K562 (cell line): ENCODE data around the gene CCDC47. TPM values are rescaled to one million over a fixed set of nuclear protein-coding genes. Genes with fewer than 3 reads are reported as not detected.

Experiments
- BMI1 ChIP-seq: fragments of 150-350 bp; IDR thresholded peaks from 2 replicates; pipeline ENCODE4 v1.6.1; 2014; ENCODE audit warnings: low read length
- BRD9 ChIP-seq: fragments of 450-650 bp; IDR thresholded peaks from 2 replicates; pipeline ENCODE4 v1.6.1; 2018; ENCODE audit warnings: low read depth; ENCODE audit not compliant: partially characterized antibody
- DACH1 ChIP-seq: fragments of 450-650 bp; IDR thresholded peaks from 2 replicates; pipeline ENCODE4 v1.6.1; 2018; ENCODE audit not compliant: partially characterized antibody
- GABPA ChIP-seq: fragments of 200-800 bp; sonication (Bioruptor generic); conservative IDR thresholded peaks from 2 replicates; pipeline ENCODE4 v1.6.1; 2016; ENCODE audit warnings: low read depth, missing genetic modification characterization, missing compliant biosample characterization
- NCOA1 ChIP-seq: fragments of 450-650 bp; IDR thresholded peaks from 2 replicates; pipeline ENCODE4 v1.6.1; 2016; ENCODE audit warnings: low read depth
- NFIC ChIP-seq: fragments of 450-650 bp; IDR thresholded peaks from 2 replicates; pipeline ENCODE4 v1.6.1; 2017; ENCODE audit warnings: mild to moderate bottlenecking, inconsistent platforms
- PCBP2 ChIP-seq: fragments of 200-400 bp; formaldehyde crosslinking; IDR thresholded peaks from 2 replicates; pipeline ENCODE4 v1.6.1; 2018; ENCODE audit warnings: low read length, low read depth, mild to moderate bottlenecking, moderate library complexity; ENCODE audit not compliant: poor library complexity, severe bottlenecking
- POLR2A ChIP-seq: fragments of 450-650 bp; conservative IDR thresholded peaks from 2 replicates; pipeline ENCODE4 v1.6.1; 2016
- POLR2G ChIP-seq: fragments of 200-400 bp; formaldehyde crosslinking; IDR thresholded peaks from 2 replicates; pipeline ENCODE4 v1.6.1; 2017; ENCODE audit warnings: low read depth, mild to moderate bottlenecking, antibody characterized with exemption, low read length, moderate library complexity
- SIRT6 ChIP-seq: IDR thresholded peaks from one replicate; pipeline ENCODE4 v1.6.1; 2012; ENCODE audit warnings: low read depth, mild to moderate bottlenecking, control low read depth, inconsistent platforms, low read length, moderate library complexity
- SMAD3 ChIP-seq: fragments of 450-650 bp; formaldehyde crosslinking; conservative IDR thresholded peaks from 2 replicates; pipeline ENCODE4 v1.4.0; 2020; ENCODE audit warnings: mild to moderate bottlenecking
- SPI1 ChIP-seq: IDR thresholded peaks from 2 replicates; pipeline ENCODE4 v1.6.1; 2011; ENCODE audit warnings: low read depth, low read length, control low read depth, borderline replicate concordance
- ZNF551 ChIP-seq: fragments of 250-450 bp; sonication (Bioruptor Pico); IDR thresholded peaks from 2 replicates; pipeline ENCODE4 v1.5.0; 2021; ENCODE audit warnings: mild to moderate bottlenecking, moderate library complexity
- ZNF830 ChIP-seq: fragments of 250-450 bp; sonication (Bioruptor Pico); IDR thresholded peaks from 2 replicates; pipeline ENCODE4 v1.5.0; 2021; ENCODE audit warnings: mild to moderate bottlenecking
- polyA plus RNA-seq, 8 experiments: library from polyadenylated mRNA; depleted of rRNA in 4 of 8; stranded (reverse) in 5 of 8; unstranded in 3 of 8; fragments of >200 nt; fragmentation: Nextera tagmentation in 2 of 8; fragmentation: Illumina TruSeq in 1 of 8; extraction: Ambion mirVana in 2 of 8; extraction: Trizol in 1 of 8; gene quantifications; 2 replicates each; pipeline versions ENCODE4 v1.2.1 to v1.2.3, GENCODE V29; 2011 to 2014; ENCODE audit warnings: inconsistent platforms in 1 of 8, missing spikeins in 1 of 8
- total RNA-seq, 7 experiments: library from RNA; depleted of rRNA in 6 of 7; stranded (reverse); fragments of >200 nt in 6 of 7; fragmentation: Illumina TruSeq in 2 of 7; extraction: Trizol in 2 of 7; gene quantifications; 2 replicates each; pipeline versions ENCODE4 v1.2.1 to v1.2.3, GENCODE V29; 2011 to 2021; ENCODE audit warnings: low replicate concordance in 1 of 7
- TF ChIP-seq, protein P1 (sequence below): fragments of 150-350 bp; IDR thresholded peaks from 2 replicates; pipeline ENCODE4 v1.6.1; 2014; ENCODE audit warnings: low read depth, mild to moderate bottlenecking, low read length, borderline replicate concordance
- TF ChIP-seq, protein P2 (sequence below): fragments of 250-450 bp; sonication (Bioruptor Pico); IDR thresholded peaks from 2 replicates; pipeline ENCODE4 v1.4.0; 2020
- TF ChIP-seq, protein P3 (sequence below), 2 experiments: IDR thresholded peaks; 2 replicates each; pipeline ENCODE4 v1.6.1; 2012; ENCODE audit warnings: improper control_type of control experiment in 2 of 2, low read depth in 2 of 2, low read length in 2 of 2, borderline replicate concordance in 1 of 2
- TF ChIP-seq, protein P4 (sequence below): fragments of 200-400 bp; formaldehyde crosslinking; IDR thresholded peaks from 2 replicates; pipeline ENCODE4 v1.6.1; 2017; ENCODE audit warnings: mild to moderate bottlenecking, low read depth, low read length, moderate library complexity

CCDC47 gene
- total and polyA plus RNA-seq, 9 of the 15 experiments (the other 6 are each of a cell fraction or from before 2014, with no cell fraction given): 15.5 to 162 (median 122) TPM

DNA sequence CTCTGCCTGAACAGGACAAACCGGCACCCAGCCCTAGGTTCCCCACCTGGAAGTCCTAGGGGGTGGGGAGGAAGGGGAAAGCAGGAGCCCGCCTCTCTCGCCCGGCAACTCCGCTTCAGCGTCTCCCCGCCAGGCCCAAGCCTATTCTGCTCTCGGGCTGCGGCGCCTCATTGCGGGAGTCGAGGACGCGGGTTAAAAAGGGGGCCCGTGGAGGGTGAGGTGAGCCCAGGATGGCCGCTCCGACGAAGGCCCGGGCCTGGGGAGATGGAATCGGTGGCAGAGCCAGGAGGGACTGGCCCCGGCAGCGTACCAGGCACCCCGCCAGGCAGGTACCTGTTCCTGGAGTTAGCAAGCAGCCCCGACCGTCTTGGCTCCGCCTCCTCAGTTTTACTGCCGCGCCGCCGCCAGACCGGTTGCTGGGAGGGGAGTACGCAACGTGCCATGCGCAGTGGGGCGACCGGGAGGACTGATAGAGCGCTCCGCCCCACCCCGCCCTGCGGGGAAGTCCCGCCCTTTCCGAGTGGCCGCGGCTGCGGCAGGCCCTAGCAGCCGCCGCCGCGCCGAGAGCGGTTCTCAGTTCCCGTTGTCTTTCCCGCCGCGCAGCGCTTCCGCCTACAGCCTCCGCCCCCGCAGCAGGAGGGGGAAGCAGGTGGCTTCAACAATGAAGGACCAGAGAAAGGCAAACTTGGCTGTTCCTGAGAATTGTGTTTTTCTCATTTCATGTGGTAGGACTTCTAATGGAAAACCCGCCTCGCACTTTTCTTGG, 31.8 kb downstream of the CCDC47 start, which contains the start of gene STRADA (continued):
- TF ChIP-seq SMAD3: 0 out of 2 replicates have a peak, but pooled peaks have one; percentile 49
- TF ChIP-seq ZNF830 (CRISPR knock-in tag): 0 out of 2 replicates have a peak, but pooled peaks have one; percentile 67
- TF ChIP-seq PCBP2: no peak
- peak; percentile 90 for TF ChIP-seq GABPA (tag)
- TF ChIP-seq NFIC: peak; percentile 56; the same call in 1 of the 2 replicates
- peak; percentile 88 for TF ChIP-seq POLR2A
- TF ChIP-seq, protein P1, sequence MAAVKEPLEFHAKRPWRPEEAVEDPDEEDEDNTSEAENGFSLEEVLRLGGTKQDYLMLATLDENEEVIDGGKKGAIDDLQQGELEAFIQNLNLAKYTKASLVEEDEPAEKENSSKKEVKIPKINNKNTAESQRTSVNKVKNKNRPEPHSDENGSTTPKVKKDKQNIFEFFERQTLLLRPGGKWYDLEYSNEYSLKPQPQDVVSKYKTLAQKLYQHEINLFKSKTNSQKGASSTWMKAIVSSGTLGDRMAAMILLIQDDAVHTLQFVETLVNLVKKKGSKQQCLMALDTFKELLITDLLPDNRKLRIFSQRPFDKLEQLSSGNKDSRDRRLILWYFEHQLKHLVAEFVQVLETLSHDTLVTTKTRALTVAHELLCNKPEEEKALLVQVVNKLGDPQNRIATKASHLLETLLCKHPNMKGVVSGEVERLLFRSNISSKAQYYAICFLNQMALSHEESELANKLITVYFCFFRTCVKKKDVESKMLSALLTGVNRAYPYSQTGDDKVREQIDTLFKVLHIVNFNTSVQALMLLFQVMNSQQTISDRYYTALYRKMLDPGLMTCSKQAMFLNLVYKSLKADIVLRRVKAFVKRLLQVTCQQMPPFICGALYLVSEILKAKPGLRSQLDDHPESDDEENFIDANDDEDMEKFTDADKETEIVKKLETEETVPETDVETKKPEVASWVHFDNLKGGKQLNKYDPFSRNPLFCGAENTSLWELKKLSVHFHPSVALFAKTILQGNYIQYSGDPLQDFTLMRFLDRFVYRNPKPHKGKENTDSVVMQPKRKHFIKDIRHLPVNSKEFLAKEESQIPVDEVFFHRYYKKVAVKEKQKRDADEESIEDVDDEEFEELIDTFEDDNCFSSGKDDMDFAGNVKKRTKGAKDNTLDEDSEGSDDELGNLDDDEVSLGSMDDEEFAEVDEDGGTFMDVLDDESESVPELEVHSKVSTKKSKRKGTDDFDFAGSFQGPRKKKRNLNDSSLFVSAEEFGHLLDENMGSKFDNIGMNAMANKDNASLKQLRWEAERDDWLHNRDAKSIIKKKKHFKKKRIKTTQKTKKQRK: no peak
- TF ChIP-seq BMI1: no peak
- TF ChIP-seq NCOA1: peak; percentile 61
- TF ChIP-seq DACH1: no peak
- TF ChIP-seq SPI1: peak; percentile 76
- TF ChIP-seq ZNF551 (CRISPR knock-in tag): no peak
- TF ChIP-seq, protein P2, sequence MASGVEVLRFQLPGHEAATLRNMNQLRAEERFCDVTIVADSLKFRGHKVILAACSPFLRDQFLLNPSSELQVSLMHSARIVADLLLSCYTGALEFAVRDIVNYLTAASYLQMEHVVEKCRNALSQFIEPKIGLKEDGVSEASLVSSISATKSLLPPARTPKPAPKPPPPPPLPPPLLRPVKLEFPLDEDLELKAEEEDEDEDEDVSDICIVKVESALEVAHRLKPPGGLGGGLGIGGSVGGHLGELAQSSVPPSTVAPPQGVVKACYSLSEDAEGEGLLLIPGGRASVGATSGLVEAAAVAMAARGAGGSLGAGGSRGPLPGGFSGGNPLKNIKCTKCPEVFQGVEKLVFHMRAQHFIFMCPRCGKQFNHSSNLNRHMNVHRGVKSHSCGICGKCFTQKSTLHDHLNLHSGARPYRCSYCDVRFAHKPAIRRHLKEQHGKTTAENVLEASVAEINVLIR (CRISPR knock-in tag): no peak
- TF ChIP-seq, protein P3, sequence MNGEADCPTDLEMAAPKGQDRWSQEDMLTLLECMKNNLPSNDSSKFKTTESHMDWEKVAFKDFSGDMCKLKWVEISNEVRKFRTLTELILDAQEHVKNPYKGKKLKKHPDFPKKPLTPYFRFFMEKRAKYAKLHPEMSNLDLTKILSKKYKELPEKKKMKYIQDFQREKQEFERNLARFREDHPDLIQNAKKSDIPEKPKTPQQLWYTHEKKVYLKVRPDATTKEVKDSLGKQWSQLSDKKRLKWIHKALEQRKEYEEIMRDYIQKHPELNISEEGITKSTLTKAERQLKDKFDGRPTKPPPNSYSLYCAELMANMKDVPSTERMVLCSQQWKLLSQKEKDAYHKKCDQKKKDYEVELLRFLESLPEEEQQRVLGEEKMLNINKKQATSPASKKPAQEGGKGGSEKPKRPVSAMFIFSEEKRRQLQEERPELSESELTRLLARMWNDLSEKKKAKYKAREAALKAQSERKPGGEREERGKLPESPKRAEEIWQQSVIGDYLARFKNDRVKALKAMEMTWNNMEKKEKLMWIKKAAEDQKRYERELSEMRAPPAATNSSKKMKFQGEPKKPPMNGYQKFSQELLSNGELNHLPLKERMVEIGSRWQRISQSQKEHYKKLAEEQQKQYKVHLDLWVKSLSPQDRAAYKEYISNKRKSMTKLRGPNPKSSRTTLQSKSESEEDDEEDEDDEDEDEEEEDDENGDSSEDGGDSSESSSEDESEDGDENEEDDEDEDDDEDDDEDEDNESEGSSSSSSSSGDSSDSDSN (IDR thresholded peaks at IDR 0.05; ENCODE audit: borderline replicate concordance in 1 of 2, low read depth in 2 of 2, low read length in 2 of 2): no peak
- no peak for TF ChIP-seq BRD9
- peak; percentile 97 for TF ChIP-seq POLR2G
- no peak for TF ChIP-seq SIRT6
- TF ChIP-seq, protein P4, sequence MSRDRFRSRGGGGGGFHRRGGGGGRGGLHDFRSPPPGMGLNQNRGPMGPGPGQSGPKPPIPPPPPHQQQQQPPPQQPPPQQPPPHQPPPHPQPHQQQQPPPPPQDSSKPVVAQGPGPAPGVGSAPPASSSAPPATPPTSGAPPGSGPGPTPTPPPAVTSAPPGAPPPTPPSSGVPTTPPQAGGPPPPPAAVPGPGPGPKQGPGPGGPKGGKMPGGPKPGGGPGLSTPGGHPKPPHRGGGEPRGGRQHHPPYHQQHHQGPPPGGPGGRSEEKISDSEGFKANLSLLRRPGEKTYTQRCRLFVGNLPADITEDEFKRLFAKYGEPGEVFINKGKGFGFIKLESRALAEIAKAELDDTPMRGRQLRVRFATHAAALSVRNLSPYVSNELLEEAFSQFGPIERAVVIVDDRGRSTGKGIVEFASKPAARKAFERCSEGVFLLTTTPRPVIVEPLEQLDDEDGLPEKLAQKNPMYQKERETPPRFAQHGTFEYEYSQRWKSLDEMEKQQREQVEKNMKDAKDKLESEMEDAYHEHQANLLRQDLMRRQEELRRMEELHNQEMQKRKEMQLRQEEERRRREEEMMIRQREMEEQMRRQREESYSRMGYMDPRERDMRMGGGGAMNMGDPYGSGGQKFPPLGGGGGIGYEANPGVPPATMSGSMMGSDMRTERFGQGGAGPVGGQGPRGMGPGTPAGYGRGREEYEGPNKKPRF: no peak
